SK-N-SH treated with all-trans-retinoic acid at 6 μM for 48 hours (cell line): ENCODE measurements around the gene SLC12A7.
"Not testable (repeated sequence)": the region's sequence is repeated elsewhere in the genome, so short reads cannot be mapped to it uniquely, and the experiment has no call there.

Source experiments
- ATAC-seq: fragments of 200-7000 bp; cut with Tn5 transposase; 3 replicates; pipeline ENCODE4 v1.9.1; 2020; ENCODE audit warnings: mild to moderate bottlenecking, moderate library complexity
- ARNTL ChIP-seq: fragments of 450-650 bp; formaldehyde crosslinking; IDR thresholded peaks from 2 replicates; pipeline ENCODE4 v1.5.0; 2020; ENCODE audit warnings: low read depth, mild to moderate bottlenecking, moderate library complexity, borderline replicate concordance
- BACH2 ChIP-seq: fragments of 250-450 bp; sonication (Bioruptor Pico); IDR thresholded peaks from 2 replicates; pipeline ENCODE4 v1.9.0; 2021; ENCODE audit warnings: mild to moderate bottlenecking, borderline replicate concordance
- CSDC2 ChIP-seq: fragments of 250-450 bp; sonication (Bioruptor Pico); IDR thresholded peaks from 2 replicates; pipeline ENCODE4 v1.5.0; 2020; ENCODE audit warnings: mild to moderate bottlenecking, moderate library complexity
- ESRRG ChIP-seq: fragments of 250-450 bp; sonication (Bioruptor Pico); IDR thresholded peaks from 2 replicates; pipeline ENCODE4 v1.6.1; 2021; ENCODE audit warnings: mild to moderate bottlenecking
- GLIS3 ChIP-seq: fragments of 250-450 bp; sonication (Bioruptor Pico); IDR thresholded peaks from 2 replicates; pipeline ENCODE4 v1.5.0; 2020; ENCODE audit warnings: mild to moderate bottlenecking, moderate library complexity
- ISL1 ChIP-seq: fragments of 250-450 bp; sonication (Bioruptor Pico); IDR thresholded peaks from 2 replicates; pipeline ENCODE4 v2.1.2; 2022; ENCODE audit warnings: mild to moderate bottlenecking, moderate library complexity
- OSR1 ChIP-seq: fragments of 250-450 bp; sonication (Bioruptor Pico); IDR thresholded peaks from 2 replicates; pipeline ENCODE4 v1.8.0; 2022; ENCODE audit warnings: moderate library complexity, mild to moderate bottlenecking, inconsistent platforms
- SNAI2 ChIP-seq: fragments of 250-450 bp; sonication (Bioruptor Pico); IDR thresholded peaks from 2 replicates; pipeline ENCODE4 v1.5.0; 2020; ENCODE audit warnings: mild to moderate bottlenecking, moderate library complexity
- TCF4 ChIP-seq: fragments of 250-450 bp; sonication (Bioruptor Pico); IDR thresholded peaks from 2 replicates; pipeline ENCODE4 v1.8.0; 2021; ENCODE audit warnings: mild to moderate bottlenecking, moderate library complexity, borderline replicate concordance
- TOX ChIP-seq: fragments of 250-450 bp; sonication (Bioruptor Pico); IDR thresholded peaks from 2 replicates; pipeline ENCODE4 v1.8.0; 2021; ENCODE audit warnings: mild to moderate bottlenecking, moderate library complexity, borderline replicate concordance
- ZC3H10 ChIP-seq: fragments of 250-450 bp; sonication (Bioruptor Pico); IDR thresholded peaks from 2 replicates; pipeline ENCODE4 v1.5.1; 2021; ENCODE audit warnings: mild to moderate bottlenecking, moderate library complexity
- ZFP3 ChIP-seq: fragments of 250-450 bp; sonication (Bioruptor Pico); IDR thresholded peaks from 2 replicates; pipeline ENCODE4 v1.5.0; 2020; ENCODE audit warnings: mild to moderate bottlenecking, moderate library complexity
- ZFP30 ChIP-seq: fragments of 450-650 bp; formaldehyde crosslinking; IDR thresholded peaks from 2 replicates; pipeline ENCODE4 v1.5.0; 2022; ENCODE audit warnings: mild to moderate bottlenecking, moderate library complexity
- ZNF565 ChIP-seq: fragments of 450-650 bp; formaldehyde crosslinking; conservative IDR thresholded peaks from 2 replicates; pipeline ENCODE4 v1.5.0; 2020; ENCODE audit warnings: low read depth, mild to moderate bottlenecking, moderate library complexity
- ZNF70 ChIP-seq: fragments of 450-650 bp; formaldehyde crosslinking; IDR thresholded peaks from 2 replicates; pipeline ENCODE4 v1.5.0; 2020; ENCODE audit warnings: mild to moderate bottlenecking, moderate library complexity
- ZNF8 ChIP-seq: fragments of 450-650 bp; formaldehyde crosslinking; IDR thresholded peaks from 2 replicates; pipeline ENCODE4 v1.5.0; 2020; ENCODE audit warnings: mild to moderate bottlenecking, moderate library complexity
- TF ChIP-seq, protein P1 (sequence below): fragments of 250-450 bp; sonication (Bioruptor Pico); IDR thresholded peaks from 2 replicates; pipeline ENCODE4 v1.8.0; 2020; ENCODE audit warnings: mild to moderate bottlenecking, moderate library complexity, borderline replicate concordance
- TF ChIP-seq, protein P2 (sequence below): fragments of 250-450 bp; sonication (Bioruptor Pico); IDR thresholded peaks from 2 replicates; pipeline ENCODE4 v1.5.0; 2020; ENCODE audit warnings: mild to moderate bottlenecking, moderate library complexity
- TF ChIP-seq, protein P3 (sequence below): fragments of 250-450 bp; sonication (Bioruptor Pico); IDR thresholded peaks from 2 replicates; pipeline ENCODE4 v1.5.1; 2021; ENCODE audit warnings: mild to moderate bottlenecking, moderate library complexity
- TF ChIP-seq, protein P4 (sequence below): fragments of 250-450 bp; sonication (Bioruptor Pico); IDR thresholded peaks from 2 replicates; pipeline ENCODE4 v1.8.0; 2021; ENCODE audit warnings: low read depth, mild to moderate bottlenecking, moderate library complexity, borderline replicate concordance

The SLC12A7 gene

DNA sequence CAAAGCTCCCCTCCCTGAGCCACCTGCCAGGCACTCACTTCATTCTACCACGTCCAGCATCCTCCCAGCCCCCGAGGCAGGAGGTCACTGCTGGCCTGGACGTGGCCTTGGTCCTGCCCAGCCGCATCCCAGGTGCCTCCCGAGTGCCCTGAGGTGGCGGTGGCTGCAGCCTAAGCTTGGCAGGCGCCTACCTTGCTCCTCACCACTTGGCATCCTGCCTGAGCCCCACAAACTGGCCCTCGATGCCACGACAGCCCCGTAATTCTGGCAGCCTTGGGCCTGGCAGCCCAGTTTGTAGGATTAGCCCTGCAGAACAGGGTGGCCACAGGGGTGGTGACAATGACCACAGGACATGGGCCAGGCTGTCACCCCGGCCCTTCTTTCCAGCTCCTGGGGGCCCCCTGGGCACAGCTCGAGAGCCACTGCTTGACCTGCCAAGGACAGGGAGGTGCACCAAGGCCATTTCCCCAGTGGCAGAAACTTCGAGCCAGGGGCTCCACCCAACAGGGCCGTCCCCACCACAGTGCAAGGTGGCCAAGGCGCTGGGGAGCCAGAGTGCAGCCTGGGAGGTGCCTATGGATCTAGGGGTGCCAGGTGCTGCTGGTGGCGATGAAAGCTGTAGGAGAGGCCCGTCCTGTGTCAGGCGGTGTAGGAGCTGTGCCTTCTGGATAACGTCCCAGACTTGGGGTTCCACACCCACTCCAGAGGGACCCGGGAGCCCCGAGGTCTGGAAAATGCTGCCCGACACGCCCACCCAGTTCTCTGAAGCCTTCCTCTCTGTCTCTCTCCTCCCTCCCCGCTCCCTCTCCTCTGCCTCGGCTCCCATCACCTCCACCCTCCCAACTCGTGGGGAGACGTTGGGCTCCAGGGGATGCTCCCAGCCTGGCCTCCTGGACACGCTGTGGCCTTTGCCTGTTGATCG lies 84.9 kb downstream of the SLC12A7 start:
- no peak for TF ChIP-seq TCF4
- TF ChIP-seq ESRRG, result no peak
- no peak for TF ChIP-seq SNAI2 (CRISPR knock-in tag)
- no peak for TF ChIP-seq GLIS3 (CRISPR knock-in tag)
- no peak for TF ChIP-seq OSR1 (CRISPR knock-in tag)
- no peak for TF ChIP-seq ZNF565 (CRISPR knock-in tag)
- TF ChIP-seq, protein P1, sequence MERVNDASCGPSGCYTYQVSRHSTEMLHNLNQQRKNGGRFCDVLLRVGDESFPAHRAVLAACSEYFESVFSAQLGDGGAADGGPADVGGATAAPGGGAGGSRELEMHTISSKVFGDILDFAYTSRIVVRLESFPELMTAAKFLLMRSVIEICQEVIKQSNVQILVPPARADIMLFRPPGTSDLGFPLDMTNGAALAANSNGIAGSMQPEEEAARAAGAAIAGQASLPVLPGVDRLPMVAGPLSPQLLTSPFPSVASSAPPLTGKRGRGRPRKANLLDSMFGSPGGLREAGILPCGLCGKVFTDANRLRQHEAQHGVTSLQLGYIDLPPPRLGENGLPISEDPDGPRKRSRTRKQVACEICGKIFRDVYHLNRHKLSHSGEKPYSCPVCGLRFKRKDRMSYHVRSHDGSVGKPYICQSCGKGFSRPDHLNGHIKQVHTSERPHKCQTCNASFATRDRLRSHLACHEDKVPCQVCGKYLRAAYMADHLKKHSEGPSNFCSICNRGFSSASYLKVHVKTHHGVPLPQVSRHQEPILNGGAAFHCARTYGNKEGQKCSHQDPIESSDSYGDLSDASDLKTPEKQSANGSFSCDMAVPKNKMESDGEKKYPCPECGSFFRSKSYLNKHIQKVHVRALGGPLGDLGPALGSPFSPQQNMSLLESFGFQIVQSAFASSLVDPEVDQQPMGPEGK (CRISPR knock-in tag), result no peak
- TF ChIP-seq ZFP30 (CRISPR knock-in tag), result no peak
- TF ChIP-seq, protein P2, sequence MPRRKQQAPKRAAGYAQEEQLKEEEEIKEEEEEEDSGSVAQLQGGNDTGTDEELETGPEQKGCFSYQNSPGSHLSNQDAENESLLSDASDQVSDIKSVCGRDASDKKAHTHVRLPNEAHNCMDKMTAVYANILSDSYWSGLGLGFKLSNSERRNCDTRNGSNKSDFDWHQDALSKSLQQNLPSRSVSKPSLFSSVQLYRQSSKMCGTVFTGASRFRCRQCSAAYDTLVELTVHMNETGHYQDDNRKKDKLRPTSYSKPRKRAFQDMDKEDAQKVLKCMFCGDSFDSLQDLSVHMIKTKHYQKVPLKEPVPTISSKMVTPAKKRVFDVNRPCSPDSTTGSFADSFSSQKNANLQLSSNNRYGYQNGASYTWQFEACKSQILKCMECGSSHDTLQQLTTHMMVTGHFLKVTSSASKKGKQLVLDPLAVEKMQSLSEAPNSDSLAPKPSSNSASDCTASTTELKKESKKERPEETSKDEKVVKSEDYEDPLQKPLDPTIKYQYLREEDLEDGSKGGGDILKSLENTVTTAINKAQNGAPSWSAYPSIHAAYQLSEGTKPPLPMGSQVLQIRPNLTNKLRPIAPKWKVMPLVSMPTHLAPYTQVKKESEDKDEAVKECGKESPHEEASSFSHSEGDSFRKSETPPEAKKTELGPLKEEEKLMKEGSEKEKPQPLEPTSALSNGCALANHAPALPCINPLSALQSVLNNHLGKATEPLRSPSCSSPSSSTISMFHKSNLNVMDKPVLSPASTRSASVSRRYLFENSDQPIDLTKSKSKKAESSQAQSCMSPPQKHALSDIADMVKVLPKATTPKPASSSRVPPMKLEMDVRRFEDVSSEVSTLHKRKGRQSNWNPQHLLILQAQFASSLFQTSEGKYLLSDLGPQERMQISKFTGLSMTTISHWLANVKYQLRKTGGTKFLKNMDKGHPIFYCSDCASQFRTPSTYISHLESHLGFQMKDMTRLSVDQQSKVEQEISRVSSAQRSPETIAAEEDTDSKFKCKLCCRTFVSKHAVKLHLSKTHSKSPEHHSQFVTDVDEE, result no peak
- no peak for TF ChIP-seq TOX (CRISPR knock-in tag)
- TF ChIP-seq BACH2 (CRISPR knock-in tag), result no peak
- TF ChIP-seq ZFP3 (CRISPR knock-in tag), result no peak
- no peak for TF ChIP-seq ZC3H10 (CRISPR knock-in tag)
- TF ChIP-seq, protein P3, sequence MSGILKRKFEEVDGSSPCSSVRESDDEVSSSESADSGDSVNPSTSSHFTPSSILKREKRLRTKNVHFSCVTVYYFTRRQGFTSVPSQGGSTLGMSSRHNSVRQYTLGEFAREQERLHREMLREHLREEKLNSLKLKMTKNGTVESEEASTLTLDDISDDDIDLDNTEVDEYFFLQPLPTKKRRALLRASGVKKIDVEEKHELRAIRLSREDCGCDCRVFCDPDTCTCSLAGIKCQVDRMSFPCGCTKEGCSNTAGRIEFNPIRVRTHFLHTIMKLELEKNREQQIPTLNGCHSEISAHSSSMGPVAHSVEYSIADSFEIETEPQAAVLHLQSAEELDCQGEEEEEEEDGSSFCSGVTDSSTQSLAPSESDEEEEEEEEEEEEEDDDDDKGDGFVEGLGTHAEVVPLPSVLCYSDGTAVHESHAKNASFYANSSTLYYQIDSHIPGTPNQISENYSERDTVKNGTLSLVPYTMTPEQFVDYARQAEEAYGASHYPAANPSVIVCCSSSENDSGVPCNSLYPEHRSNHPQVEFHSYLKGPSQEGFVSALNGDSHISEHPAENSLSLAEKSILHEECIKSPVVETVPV (CRISPR knock-in tag), result no peak
- TF ChIP-seq ARNTL (CRISPR knock-in tag), result no peak
- TF ChIP-seq ZNF8 (CRISPR knock-in tag), result no peak

DNA sequence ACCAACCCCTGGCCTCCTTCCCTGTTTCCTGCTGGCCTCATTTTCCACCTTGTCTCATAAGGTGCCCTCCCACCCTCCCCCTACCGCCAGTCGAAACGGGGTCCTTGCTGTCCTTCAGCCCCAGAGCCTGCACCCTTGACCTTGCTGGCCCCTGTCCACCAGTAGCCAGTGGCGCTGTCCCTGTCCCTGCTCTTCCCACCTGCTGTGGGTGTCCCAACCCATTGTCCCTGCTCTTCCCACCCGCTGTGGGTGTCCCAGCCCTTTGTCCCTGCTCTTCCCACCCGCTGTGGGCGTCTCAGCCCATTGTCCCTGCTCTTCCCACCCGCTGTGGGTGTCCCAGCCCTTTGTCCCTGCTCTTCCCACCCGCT lies 89.9 kb downstream of the SLC12A7 start:
- not testable (repeated sequence) for ATAC-seq

More for the DNA sequence above, 84.9 kb downstream of the SLC12A7 start:
- no peak for ATAC-seq

DNA sequence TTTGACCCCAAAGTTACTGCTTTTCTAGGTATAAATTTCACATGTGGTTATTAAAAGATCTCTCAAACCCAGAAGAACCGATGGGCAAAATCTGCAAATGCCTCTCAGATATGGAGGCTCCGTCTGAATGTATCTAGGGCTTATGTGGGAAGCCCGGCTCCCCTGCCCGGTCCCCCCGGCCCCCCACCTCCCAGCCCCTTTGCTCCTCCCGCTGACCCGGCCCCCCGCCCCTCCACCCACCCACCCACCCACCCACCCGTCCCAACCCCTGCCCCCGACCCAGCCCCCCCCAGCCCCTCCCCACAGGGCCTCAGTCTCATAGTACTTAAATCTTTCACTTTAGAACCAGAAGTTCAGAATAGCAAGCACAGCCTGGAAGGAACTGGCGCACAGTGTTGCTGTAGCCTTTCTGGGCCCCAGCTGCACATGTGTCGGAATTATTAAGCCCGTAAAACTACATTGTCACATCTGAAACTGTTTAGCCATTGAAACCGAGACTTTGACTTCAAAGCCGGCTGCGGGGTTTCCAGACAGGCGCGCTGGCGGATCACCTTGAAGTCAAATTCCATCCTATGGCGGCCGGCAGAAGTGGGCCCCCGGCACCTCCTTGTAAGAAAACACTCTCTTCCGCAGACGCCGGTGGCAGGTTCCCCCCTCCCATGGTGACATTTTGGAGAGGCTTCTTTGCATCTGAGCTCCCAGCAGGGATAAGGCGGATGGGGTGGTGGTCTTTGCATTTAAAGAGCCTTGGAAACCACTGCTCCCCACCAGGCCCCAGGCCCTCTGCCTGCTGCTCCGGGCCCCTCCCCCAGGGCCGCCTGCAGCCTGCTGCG lies 90.5 kb downstream of the SLC12A7 start:
- no peak; the same call in 2 of the 3 replicates for ATAC-seq
- TF ChIP-seq ISL1 (CRISPR knock-in tag) (no peak), CSDC2 (CRISPR knock-in tag) (no peak), ZFP3 (CRISPR knock-in tag) (no peak), ARNTL (CRISPR knock-in tag) (no peak), OSR1 (CRISPR knock-in tag) (no peak), TOX (CRISPR knock-in tag) (no peak), ZNF70 (no peak), TCF4 (no peak), BACH2 (CRISPR knock-in tag) (no peak), ZFP30 (CRISPR knock-in tag) (no peak), SNAI2 (CRISPR knock-in tag) (no peak)
- TF ChIP-seq, protein P4, sequence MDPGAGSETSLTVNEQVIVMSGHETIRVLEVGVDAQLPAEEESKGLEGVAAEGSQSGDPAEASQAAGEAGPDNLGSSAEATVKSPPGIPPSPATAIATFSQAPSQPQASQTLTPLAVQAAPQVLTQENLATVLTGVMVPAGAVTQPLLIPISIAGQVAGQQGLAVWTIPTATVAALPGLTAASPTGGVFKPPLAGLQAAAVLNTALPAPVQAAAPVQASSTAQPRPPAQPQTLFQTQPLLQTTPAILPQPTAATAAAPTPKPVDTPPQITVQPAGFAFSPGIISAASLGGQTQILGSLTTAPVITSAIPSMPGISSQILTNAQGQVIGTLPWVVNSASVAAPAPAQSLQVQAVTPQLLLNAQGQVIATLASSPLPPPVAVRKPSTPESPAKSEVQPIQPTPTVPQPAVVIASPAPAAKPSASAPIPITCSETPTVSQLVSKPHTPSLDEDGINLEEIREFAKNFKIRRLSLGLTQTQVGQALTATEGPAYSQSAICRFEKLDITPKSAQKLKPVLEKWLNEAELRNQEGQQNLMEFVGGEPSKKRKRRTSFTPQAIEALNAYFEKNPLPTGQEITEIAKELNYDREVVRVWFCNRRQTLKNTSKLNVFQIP (CRISPR knock-in tag), result no peak
- TF ChIP-seq, protein P1 (CRISPR knock-in tag), result no peak
- TF ChIP-seq, all 23 proteins: peak for 0
